ENCODE measurements around the gene CCDC141. TPM values are rescaled to one million over a fixed set of nuclear protein-coding genes. Genes with fewer than 3 reads are reported as not detected.

The CCDC141 gene
- total and polyA plus RNA-seq, 12 donors = 0.34 to 42.1 (median 1.4) TPM

- H3K36me3 ChIP-seq (replicated peaks in 1 of 2) = no peaks in the 10 kb centered on the region
- H3K27me3 ChIP-seq = no peaks in the 10 kb centered on the region
- no peak for TF ChIP-seq POLR2A (IDR thresholded peaks at IDR 0.05)
- TF ChIP-seq CTCF (IDR thresholded peaks at IDR 0.05) = no peak
- no peak for DNase-seq
- intact Hi-C loops (cut with DNase I) = loop anchor here in 1 of 2 donors (10.0 kb wide), 1 partner anchor 225 kb away; no protein-coding TSS in a partner anchor
- H3K4me1 ChIP-seq (replicated peaks in 1 of 2) = no peaks in the 10 kb centered on the region
- H3K4me3 ChIP-seq = no peak overlapping the region
- no peak overlapping the region for H3K27ac ChIP-seq
- no peaks in the 10 kb centered on the region for H3K9me3 ChIP-seq (replicated peaks in 1 of 3)
These were observed 150.3 kb downstream of the CCDC141 start for GRCh38 chr2:178899656-178900055.

- H3K36me3 ChIP-seq (replicated peaks in 1 of 2) = no peaks in the 10 kb centered on the region
- 74 to 86% (median 79%) methylated on average over 2 of the region's 2 CpGs for WGBS, 4 donors
- no peak for DNase-seq
- no peaks in the 10 kb centered on the region for H3K27me3 ChIP-seq
- intact Hi-C loops (cut with DNase I) = loop anchor here in 1 of 2 donors (10.0 kb wide), 1 partner anchor 229 kb away; no protein-coding TSS in a partner anchor
- no peak overlapping the region for H3K4me3 ChIP-seq
- H3K9me3 ChIP-seq (replicated peaks in 1 of 3) = no peaks in the 10 kb centered on the region
- TF ChIP-seq POLR2A (IDR thresholded peaks at IDR 0.05) (no peak), CTCF (IDR thresholded peaks at IDR 0.05) (no peak)
- no peak overlapping the region for H3K27ac ChIP-seq
- H3K4me1 ChIP-seq (replicated peaks in 1 of 2) = no peaks in the 10 kb centered on the region
These were observed 154.1 kb downstream of the CCDC141 start for GRCh38 chr2:178895872-178896271.

- no peak for DNase-seq
- no peaks in the 10 kb centered on the region for H3K4me1 ChIP-seq (replicated peaks in 1 of 2)
- H3K9me3 ChIP-seq (replicated peaks in 1 of 3) = no peaks in the 10 kb centered on the region
- H3K36me3 ChIP-seq (replicated peaks in 1 of 2) = no peaks in the 10 kb centered on the region
- TF ChIP-seq CTCF (IDR thresholded peaks at IDR 0.05) (no peak), POLR2A (IDR thresholded peaks at IDR 0.05) (no peak)
- H3K27ac ChIP-seq = no peak overlapping the region
- H3K27me3 ChIP-seq = no peaks in the 10 kb centered on the region
- no peak overlapping the region for H3K4me3 ChIP-seq
- intact Hi-C loops (cut with DNase I) = loop anchor here in 1 of 2 donors (10.0 kb wide), 1 partner anchor 230 kb away; no protein-coding TSS in a partner anchor
- 74 to 80% (median 77%) methylated on average over 2 of the region's 2 CpGs for WGBS, 4 donors
These were observed 154.8 kb downstream of the CCDC141 start for GRCh38 chr2:178895171-178895570.

GRCh38 chr2:178892751-178893625 lies 156.9 kb downstream of the CCDC141 start:
- WGBS, 4 donors = 71 to 86% (median 75%) methylated on average over 5 of the region's 5 CpGs
- Histone ChIP-seq H3K4me1 (replicated peaks in 1 of 2) (no peaks in the 10 kb centered on the region), H3K27me3 (no peaks in the 10 kb centered on the region), H3K4me3 (no peak overlapping the region), H3K27ac (no peak overlapping the region), H3K9me3 (replicated peaks in 1 of 3) (no peaks in the 10 kb centered on the region), H3K36me3 (replicated peaks in 1 of 2) (no peaks in the 10 kb centered on the region)
- no peak for DNase-seq
- TF ChIP-seq CTCF (IDR thresholded peaks at IDR 0.05) (no peak), POLR2A (IDR thresholded peaks at IDR 0.05) (no peak)
- intact Hi-C loops (cut with DNase I) = loop anchor here in 1 of 2 donors (10.0 kb wide), 1 partner anchor 232 kb away; no protein-coding TSS in a partner anchor
